OCI-LY3 (cell line): ENCODE results near the gene ZIC5.
"Not testable (repeated sequence)": the region's sequence is repeated elsewhere in the genome, so short reads cannot be mapped to it uniquely, and the experiment has no call there.

ENCODE experiments used
- H2AFZ ChIP-seq: fragments of 200-600, 300-600 bp; shearing (Covaris generic); 2 replicates; pipeline ENCODE4 v1.6.0; 2014; ENCODE audit warnings: antibody characterized with exemption, low read depth, low read length
- H3K27ac ChIP-seq: fragments of 200-600, 300-600 bp; sonication (generic); 2 replicates; pipeline ENCODE4 v1.5.1; 2014; ENCODE audit warnings: mild to moderate bottlenecking, low read length, moderate library complexity, mixed read lengths
- H3K27me3 ChIP-seq: fragments of 200-600, 300-600 bp; sonication (generic); 2 replicates; pipeline ENCODE4 v1.6.1; 2014; ENCODE audit warnings: low read depth, low read length, mixed read lengths
- H3K36me3 ChIP-seq: fragments of 200-600, 300-600 bp; sonication (generic); replicated peaks from 2 replicates; pipeline ENCODE3; 2014; ENCODE audit warnings: low read depth, low read length, mixed read lengths
- H3K4me1 ChIP-seq: fragments of 300-600, 200-600 bp; sonication (generic); 2 replicates; pipeline ENCODE4 v1.6.1; 2014; ENCODE audit warnings: low read length, mixed read lengths
- H3K4me2 ChIP-seq: fragments of 200-600, 300-600 bp; sonication (generic); 2 replicates; pipeline ENCODE4 v1.6.1; 2014; ENCODE audit warnings: low read length, mixed read lengths
- H3K4me3 ChIP-seq: fragments of 300-600, 200-600 bp; sonication (generic); 2 replicates; pipeline ENCODE4 v1.5.1; 2014; ENCODE audit warnings: antibody characterized with exemption, mild to moderate bottlenecking, low read length, moderate library complexity
- H3K79me2 ChIP-seq: fragments of 300-600, 200-600 bp; shearing (Covaris generic); 2 replicates; pipeline ENCODE4 v1.6.1; 2014; ENCODE audit warnings: mild to moderate bottlenecking, low read length, mixed read lengths
- H3K9ac ChIP-seq: fragments of 300-600, 200-600 bp; shearing (Covaris generic); 2 replicates; pipeline ENCODE4 v1.6.0; 2014; ENCODE audit warnings: mild to moderate bottlenecking, low read length, moderate library complexity
- H3K9me3 ChIP-seq: fragments of 200-600, 300-600 bp; shearing (Covaris generic); 2 replicates; pipeline ENCODE4 v1.6.1; 2014; ENCODE audit warnings: low read length, mixed read lengths; ENCODE audit not compliant: insufficient read depth
- H4K20me1 ChIP-seq: fragments of 200-600, 300-600 bp; sonication (generic); 2 replicates; pipeline ENCODE4 v1.6.1; 2016; ENCODE audit warnings: low read length, mixed read lengths; ENCODE audit not compliant: insufficient read depth
- EZH2phosphoT487 ChIP-seq: fragments of 200-600 bp; shearing (Covaris generic); IDR thresholded peaks from 2 replicates; pipeline ENCODE4 v1.6.1; 2018; ENCODE audit warnings: antibody characterized with exemption, mixed run types, low read depth
- TF ChIP-seq, protein P1 (sequence below): fragments of 200-600, 300-600 bp; sonication (generic); IDR thresholded peaks from 2 replicates; pipeline ENCODE4 v1.5.1; 2014; ENCODE audit warnings: antibody characterized with exemption, low read length, low read depth

Gene ZIC5

DNA sequence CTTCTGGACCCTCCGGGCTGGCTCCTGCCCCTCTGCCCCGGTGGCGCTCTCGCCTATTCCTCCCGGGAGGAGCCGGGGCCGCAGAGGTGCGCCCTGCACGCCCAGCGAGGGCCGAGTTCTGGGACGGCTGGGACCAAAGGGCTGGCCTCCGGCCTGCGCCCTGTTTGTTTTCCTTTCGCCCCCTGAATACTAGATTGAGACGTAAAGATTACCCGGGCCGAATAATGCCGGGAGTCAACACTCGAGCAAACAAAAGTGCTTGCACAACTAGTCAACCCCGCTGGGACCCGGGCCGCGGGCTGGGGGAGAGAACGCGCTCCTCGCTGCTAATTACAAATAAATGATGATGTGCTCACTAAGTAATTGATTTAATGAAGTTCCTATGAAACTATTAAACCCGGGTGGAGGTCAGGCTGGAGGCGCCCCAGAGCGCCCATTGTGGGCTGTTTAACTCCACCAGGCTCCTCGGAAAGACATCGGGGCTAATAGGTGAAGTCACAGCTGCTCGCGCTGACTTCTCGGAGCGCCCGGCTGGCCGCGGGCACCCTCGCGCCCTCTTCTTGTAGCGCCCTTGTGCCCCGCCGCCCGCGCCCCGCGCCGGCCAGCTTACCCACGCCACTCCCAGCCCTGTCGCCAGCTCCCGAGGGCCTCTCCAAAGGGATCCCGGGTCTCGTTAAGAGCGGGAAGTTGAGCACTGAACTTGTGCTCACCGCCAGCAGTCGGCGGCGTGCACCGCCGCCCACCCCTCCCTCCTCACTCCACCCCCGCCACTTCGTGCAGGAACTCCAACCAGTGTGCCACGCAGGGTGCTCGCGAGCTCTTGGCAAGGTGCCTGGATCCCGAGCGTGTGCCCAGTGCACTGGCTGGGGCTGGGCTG is 14.9 kb downstream of the ZIC5 start:
- no peak overlapping the region for H3K4me3 ChIP-seq
- H3K79me2 ChIP-seq = no peaks in the 10 kb centered on the region
- H3K4me1 ChIP-seq = no peaks in the 10 kb centered on the region
- H3K9ac ChIP-seq = no peak overlapping the region
- H3K4me2 ChIP-seq = no peak overlapping the region
- H3K36me3 ChIP-seq = no peaks in the 10 kb centered on the region
- no peak overlapping the region for H2AFZ ChIP-seq
- no peaks in the 10 kb centered on the region for H4K20me1 ChIP-seq
- TF ChIP-seq EZH2phosphoT487 = no peak
- TF ChIP-seq, protein P1, sequence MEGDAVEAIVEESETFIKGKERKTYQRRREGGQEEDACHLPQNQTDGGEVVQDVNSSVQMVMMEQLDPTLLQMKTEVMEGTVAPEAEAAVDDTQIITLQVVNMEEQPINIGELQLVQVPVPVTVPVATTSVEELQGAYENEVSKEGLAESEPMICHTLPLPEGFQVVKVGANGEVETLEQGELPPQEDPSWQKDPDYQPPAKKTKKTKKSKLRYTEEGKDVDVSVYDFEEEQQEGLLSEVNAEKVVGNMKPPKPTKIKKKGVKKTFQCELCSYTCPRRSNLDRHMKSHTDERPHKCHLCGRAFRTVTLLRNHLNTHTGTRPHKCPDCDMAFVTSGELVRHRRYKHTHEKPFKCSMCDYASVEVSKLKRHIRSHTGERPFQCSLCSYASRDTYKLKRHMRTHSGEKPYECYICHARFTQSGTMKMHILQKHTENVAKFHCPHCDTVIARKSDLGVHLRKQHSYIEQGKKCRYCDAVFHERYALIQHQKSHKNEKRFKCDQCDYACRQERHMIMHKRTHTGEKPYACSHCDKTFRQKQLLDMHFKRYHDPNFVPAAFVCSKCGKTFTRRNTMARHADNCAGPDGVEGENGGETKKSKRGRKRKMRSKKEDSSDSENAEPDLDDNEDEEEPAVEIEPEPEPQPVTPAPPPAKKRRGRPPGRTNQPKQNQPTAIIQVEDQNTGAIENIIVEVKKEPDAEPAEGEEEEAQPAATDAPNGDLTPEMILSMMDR = no peak
- no peak overlapping the region for H3K27ac ChIP-seq
- H3K27me3 ChIP-seq = no peaks in the 10 kb centered on the region
- H3K9me3 ChIP-seq = no peaks in the 10 kb centered on the region

DNA sequence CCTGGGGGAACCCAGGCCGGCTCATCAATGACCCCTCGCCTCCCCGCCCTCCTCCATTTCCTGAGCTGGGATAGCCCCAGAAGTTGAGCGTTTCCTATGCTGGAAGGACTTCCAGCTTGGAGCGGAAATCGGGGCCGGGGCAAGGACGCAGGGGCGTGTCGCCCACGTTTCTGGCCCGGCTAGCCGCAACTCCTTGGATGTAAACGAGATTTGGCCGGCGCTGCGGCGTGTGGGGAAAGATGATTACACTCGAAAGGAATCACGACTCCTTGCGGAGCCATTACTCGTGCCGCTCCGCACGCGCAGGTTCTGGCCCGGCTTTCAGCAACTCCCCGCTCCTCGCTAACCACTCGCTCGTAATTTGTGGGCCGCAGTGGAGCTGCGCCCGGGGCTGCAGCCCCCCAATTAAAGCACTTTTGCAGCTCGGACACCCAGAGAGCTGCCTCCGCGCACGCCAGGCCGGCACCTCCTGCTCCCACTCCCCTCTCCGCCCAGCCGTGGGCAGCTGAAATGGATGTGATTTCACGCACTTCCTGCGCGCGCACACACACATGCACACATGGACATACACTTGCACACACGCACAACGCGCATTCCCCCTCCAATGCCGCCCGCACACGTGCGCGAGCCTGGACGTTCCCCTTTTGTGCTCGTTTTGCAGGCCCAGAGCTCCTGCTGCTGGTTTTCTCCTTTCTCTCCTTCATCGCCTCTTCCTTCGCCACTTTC is 15.7 kb downstream of the ZIC5 start:
- no peaks in the 10 kb centered on the region for H3K4me1 ChIP-seq
- no peak overlapping the region for H3K4me3 ChIP-seq
- H3K79me2 ChIP-seq = no peaks in the 10 kb centered on the region
- no peaks in the 10 kb centered on the region for H4K20me1 ChIP-seq
- H2AFZ ChIP-seq = no peak overlapping the region
- H3K9ac ChIP-seq = no peak overlapping the region
- H3K36me3 ChIP-seq = no peaks in the 10 kb centered on the region
- no peaks in the 10 kb centered on the region for H3K9me3 ChIP-seq
- no peak overlapping the region for H3K27ac ChIP-seq
- no peak overlapping the region for H3K4me2 ChIP-seq
- H3K27me3 ChIP-seq = 0 out of 2 replicates have a peak, but pooled peaks cover 4% of the 10 kb centered on the region
- no peak for TF ChIP-seq EZH2phosphoT487
- TF ChIP-seq, protein P1 = no peak

DNA sequence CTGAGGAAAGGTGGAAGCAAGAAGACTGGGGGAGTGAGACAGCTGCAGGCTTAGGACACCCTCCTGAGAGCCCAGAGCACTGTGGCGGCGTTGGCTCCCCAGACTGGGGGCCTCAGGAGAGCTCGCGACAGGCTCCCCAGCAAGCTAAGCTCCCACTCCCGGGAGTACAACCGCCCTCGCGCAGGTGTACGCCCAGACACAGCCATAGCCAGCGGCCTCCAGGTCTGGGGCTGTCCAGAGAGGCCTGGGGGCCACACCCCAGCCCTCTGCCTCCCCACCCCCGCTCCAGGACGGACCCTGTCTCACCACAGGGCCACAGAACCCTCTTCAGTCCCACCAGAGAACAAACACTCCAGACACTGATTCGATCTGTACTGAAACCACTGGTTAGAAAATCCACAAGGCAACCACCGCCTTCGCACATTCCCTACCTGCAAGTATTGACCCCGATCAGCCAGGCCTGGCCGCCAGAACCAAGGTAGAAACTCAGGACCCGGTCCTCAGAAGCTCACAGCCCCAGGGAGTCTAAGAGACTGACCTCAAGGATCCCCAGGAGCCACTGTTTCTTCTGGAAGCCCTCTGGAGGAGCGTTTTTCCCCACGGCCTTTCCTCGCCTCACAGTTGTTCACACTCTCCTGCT is 16.3 kb downstream of the ZIC5 start:
- Histone ChIP-seq H4K20me1 (no peaks in the 10 kb centered on the region), H3K27ac (no peak overlapping the region), H3K27me3 (peaks cover 10% of the 10 kb centered on the region), H3K4me3 (no peak overlapping the region), H3K4me1 (no peaks in the 10 kb centered on the region), H3K4me2 (no peak overlapping the region), H2AFZ (no peak overlapping the region), H3K79me2 (no peaks in the 10 kb centered on the region), H3K9me3 (no peaks in the 10 kb centered on the region), H3K36me3 (no peaks in the 10 kb centered on the region), H3K9ac (no peak overlapping the region)
- TF ChIP-seq, protein P1 = no peak
- TF ChIP-seq EZH2phosphoT487 = no peak

DNA sequence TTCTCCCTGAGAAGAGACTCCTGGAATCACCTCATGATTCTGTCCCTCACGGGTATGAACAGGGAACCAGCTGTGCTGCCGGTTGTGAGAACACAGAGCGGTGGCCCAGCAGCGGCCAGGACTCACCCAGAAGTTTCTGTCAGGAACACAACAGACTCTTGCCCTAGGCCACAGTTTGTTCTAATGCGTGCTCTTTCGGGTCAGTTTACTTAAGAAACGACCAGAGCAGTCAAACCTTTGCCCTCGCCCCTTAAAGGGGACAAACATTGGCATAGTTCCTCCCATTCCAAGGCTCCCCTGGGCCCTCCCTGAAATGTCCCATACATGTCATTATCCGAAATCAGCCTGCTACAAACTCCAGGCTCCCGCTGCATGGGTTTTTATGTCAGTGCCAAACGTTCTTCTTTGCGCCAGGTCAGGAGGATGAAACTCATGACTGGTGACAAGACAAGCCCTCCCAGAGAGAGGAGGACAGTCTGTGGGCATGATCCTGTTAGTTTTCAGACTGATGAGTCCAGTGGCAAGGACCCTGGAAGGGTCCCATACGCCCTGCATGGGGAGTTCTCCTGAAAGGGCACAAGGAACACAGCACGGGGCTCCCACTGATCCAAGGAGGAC is 18.3 kb downstream of the ZIC5 start:
- peaks cover 17% of the 10 kb centered on the region for H3K27me3 ChIP-seq

DNA sequence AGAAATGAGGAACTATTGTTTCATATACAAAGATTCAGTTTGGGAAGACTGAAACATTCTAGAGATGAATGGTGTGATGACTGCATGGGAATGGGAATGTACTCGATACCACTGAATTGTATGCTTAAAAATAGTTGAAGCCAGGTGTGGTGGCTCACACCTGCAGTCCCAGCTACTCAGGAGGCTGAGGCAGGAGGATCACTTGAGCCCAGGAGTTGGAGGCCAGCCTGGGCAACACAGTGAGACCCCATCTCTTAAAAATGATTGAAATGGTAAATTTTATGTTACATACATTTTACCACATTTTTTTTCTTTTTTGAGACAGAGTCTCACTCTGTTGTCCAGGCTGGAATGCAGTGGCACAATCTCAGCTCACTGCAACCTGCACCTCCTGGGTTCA is 19.9 kb downstream of the ZIC5 start:
- H3K9ac ChIP-seq, H3K9me3 ChIP-seq, H2AFZ ChIP-seq, H3K4me2 ChIP-seq, H3K4me1 ChIP-seq, H3K4me3 ChIP-seq, H4K20me1 ChIP-seq, H3K36me3 ChIP-seq, H3K79me2 ChIP-seq, H3K27ac ChIP-seq: not testable (repeated sequence)
- peaks cover 18% of the 10 kb centered on the region for H3K27me3 ChIP-seq

More for the DNA sequence above, 18.3 kb downstream of the ZIC5 start:
- H3K27ac ChIP-seq = no peak overlapping the region
- no peak overlapping the region for H3K4me3 ChIP-seq
- H4K20me1 ChIP-seq = no peaks in the 10 kb centered on the region
- H2AFZ ChIP-seq = no peak overlapping the region
- H3K4me1 ChIP-seq = no peaks in the 10 kb centered on the region
- H3K9ac ChIP-seq = no peak overlapping the region
- no peaks in the 10 kb centered on the region for H3K79me2 ChIP-seq
- no peak overlapping the region for H3K4me2 ChIP-seq
- no peaks in the 10 kb centered on the region for H3K9me3 ChIP-seq
- no peak for TF ChIP-seq EZH2phosphoT487
- TF ChIP-seq, protein P1 = no peak
- no peaks in the 10 kb centered on the region for H3K36me3 ChIP-seq
